ENCODE results near the gene XAF1.
"Not testable (repeated sequence)": the region's sequence is repeated elsewhere in the genome, so short reads cannot be mapped to it uniquely, and the experiment has no call there.

The XAF1 gene

DNA sequence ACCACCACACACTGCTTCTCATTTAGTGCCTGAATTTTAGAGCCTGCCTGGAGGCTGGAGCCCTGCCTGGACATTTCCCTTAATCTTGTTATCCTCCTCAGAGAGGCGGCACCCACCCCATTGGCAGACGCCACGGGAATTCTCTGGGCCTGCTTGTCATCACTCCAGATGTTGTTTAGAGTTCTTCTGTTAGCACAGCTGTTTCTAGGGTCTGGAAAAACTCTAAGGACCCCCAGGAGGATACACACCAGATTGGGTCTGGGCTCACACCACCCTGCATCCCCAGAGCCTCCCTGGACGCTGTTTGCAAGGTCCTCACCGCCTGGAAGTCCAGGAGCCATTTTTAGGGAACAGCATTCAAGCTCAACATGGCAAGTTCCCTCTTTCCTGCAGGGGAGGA, 565 bp upstream of the XAF1 start:
- no peak for DNase-seq

DNA sequence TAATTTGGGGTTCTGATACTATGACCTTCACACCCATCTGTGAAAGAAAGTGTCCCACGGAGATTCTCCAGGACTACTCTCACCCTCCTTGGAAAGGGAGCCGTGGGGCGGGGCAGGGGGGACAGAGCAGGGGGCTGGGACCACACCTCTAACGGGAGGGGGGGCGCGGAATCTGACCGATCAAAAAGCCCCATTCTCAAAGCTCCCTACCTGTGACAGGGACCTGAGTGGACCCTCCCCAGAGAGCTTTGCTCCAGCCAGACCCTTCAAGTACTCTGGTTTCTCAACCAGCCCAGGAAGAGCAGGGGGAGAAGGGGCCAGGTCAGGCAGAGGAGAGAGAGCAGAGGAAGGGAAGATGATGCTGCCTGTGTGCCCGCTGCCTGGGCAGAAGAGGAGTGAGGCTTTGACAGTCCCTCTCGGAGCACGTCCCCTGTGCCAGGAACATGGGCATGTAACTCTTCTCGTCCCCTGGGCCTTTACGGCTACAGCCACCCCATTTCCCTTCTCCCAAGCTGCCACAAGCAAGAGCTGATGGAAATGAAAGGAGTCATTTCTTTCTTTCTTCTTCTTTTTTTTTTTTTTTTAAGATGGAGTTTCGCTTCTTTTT, 682 bp downstream of the XAF1 start:
- DNase-seq: no peak

DNA sequence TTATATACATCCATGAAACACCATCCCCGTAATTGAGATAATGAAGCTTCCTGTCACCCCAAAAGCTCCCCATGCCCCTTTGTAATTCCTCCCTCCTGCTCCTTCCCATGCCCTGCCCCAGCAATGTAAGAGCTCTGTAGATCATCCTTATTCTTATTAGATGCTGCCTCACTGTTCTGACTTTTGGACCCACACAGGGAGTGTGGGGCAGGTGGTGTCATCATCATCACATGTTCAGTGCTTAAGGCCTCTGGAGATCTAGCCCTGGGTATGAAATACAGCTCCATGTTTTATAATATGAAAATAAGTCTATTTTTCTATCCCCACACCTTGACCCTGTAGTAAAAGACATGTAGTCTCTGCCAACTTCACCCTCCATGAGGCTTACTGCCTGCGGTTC, 1.9 kb downstream of the XAF1 start:
- DNase-seq: no peak

DNA sequence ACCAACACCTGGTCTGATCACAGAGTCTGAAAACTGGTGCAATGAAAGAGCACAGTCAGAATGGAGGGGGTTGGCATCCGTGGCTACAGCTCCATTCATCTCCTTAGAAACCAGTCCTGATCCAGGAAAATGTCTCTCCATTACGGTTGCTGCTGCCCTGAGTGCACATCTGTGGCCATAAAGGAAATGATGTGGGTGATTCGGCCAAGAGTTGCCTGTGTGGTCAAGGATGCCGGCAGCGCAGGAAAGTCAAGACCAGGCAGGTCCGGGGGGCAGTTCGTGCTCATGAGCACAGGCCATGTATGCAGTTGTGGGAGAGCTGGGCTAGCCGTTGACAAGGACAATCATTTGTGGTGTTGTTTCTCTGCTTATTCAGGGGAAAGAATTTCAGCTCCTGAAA, 5.9 kb downstream of the XAF1 start:
- no peak for DNase-seq

DNA sequence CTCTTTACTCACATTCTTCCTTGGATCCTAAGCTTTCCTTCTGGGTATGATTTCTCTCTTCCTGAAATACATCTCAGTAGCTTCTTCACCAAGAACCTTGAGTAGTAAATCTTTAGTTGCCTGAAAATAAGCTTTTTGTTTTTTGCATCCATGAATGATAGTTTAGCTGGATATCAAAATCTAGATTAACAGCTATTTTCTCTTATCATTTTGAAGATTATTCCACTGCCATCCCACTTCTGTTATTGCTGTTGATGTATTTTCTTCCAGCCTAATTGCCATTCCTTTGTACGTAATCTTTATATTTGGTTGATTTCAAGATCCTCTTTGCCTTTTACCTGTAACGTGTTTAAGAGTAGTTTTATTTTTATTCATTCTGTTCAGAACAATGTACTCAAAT, 12.6 kb downstream of the XAF1 start:
- no peak for DNase-seq

DNA sequence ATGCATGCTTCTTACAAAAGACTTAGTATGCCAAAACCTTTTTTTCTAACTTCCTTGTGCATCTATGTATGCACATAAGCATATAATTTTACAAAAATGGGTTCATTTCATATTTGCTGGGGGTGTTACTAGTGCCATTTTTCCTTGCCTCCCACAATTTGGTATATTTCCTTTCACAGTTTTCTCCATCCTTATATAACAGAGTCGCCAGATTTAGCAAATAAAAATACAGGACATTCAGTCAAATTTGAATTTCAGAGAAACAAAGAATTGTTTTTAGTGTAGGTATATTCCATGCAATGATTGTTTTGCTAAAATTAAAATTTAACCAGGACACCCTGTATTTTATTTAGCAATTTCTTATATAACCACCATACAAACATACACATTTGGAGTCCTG, 16.2 kb downstream of the XAF1 start:
- DNase-seq: no peak

DNA sequence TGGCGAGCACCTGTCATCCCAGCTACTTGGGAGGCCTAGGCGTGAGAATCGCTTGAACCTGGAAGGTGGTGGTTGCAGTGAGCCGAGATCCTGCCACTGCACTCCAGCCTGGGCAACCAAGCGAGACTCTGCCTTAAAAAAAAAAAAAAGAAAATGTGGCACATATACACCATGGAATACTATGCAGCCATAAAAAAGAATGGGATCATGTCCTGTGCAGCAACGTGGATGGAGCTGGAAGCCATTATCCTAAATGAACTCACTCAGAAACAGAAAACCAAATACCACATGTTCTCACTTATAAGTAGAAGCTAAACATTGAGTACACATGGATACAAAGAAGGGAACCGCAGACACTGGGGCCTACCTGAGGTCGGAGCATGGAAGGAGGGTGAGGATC, 19.1 kb downstream of the XAF1 start:
- not testable (repeated sequence) for DNase-seq

DNA sequence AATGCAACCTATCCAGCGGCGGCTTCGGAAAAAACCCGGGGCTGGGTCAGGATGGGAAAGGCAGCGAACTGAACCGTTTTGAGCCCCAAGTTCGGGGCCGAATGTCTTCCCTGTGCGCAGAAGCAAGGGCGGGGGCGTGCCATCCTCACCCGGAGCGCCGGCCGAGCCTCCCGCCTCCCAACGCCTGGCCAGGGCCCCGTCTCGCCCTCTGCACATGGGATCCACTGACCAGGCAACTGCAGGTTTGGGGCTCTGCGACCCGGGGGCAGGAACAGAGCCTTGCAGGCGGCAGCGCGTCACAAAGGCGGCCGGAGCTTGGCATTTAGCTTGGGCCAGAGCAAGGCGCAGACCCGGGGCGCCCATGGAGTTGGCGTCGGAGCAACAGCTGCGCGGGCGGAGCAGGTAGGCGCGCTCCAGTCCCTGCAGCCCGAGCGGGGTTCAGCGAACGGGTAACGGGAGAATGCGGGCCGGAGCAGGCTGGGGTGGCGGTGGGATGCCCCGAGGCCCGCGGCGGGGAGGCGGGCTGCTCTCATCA, 20.1 kb downstream of the XAF1 start, which contains the start of gene FBXO39:
Gene FBXO39, plus strand, starts transcription at position 345 of the 535 bp plus-strand sequence. CDS start 3,654 bp downstream, outside the sequence.
- DNase-seq: no peak

DNA sequence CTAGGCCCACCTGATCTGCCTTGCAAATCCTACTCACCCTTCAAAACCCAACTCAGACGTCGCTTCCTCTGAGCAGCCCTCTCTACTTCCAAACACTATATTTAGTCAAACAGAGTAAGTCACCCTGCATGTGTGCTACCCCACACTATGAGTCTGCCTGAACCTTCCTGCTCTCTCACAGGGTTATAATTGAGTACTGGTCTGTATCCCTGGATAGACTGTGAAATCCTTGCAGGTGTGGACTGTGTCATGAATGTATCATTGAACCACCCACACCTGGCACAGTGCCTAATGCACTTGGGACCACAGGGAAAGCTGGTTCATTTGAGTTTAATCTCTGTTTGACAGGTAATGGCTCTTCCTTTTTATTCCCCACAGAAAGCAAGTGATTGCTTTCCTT, 23.6 kb downstream of the XAF1 start:
- no peak for DNase-seq

DNA sequence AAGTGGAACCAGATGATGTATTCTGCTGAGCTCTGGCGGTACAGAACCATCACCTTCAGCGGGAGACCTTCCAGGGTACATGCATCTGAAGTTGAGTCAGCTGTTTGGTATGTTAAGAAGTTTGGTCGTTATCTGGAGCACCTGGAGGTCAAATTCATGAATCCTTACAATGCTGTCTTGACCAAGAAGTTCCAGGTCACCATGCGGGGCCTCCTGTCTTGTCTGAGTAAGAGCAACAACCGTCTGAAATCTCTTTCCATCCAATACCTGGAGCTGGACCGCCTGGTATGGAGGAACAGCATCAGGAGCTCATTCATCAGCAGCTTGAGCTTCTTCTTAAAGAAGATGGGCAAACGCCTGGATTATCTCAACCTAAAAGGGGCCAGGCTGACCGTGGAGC, 24.2 kb downstream of the XAF1 start:
- DNase-seq: no peak

DNA sequence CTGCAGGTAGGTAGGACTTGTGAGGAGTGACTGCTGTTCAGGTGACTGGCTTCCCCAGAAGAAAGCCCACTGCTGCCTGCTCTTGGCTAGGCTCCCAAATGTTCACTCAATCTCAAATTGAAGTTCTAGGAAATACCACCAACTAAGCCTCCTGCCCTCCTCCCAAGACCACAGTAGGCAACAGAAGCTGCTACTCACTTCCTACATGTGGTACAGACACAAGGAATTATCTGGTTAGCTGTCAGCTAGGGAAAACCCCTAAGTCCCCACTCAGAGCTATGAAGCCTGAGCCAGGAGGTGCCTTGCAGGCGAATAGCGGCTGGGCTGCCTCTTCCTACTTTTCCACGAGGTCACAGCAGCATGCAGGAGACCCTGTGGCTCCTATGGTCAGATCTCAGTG, 25.0 kb downstream of the XAF1 start:
- DNase-seq: no peak

DNA sequence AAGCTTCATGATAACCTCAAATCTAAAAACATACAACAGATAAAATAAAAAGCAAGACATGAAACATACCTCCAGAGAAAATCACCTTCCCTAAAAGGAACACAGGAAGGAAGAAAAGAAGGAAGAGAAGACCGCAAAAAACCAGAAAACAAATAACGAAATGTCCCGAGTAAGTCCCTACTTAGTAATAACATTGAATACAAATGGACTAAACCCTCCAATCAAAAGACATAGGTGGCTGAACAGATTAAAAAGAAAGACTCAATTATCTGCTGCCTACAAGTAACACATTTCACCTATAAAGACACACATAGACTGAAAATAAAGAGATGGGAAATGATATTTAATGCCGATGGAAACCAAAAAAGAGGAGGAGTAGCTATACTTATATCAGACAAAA, 26.4 kb downstream of the XAF1 start:
- no peak for DNase-seq

DNA sequence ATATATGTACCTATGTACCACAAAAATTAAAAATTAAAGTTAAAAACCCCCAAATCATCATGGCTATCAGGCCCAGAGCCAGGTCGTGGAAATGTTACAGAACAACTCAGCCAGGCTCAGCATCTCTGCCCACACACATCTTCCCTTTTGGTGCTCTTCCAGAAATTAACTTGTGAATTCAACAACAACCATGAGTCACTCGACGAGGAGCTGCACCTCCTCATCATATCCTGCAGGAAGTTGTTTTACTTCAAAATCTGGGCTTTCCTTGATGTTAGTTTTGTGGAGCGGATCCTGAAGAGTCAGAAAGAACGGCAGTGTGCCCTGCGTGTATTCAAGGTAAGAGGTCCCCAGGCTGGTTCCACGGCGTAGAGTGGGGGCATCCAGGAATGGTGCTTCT, 30.8 kb downstream of the XAF1 start:
- no peak for DNase-seq

DNA sequence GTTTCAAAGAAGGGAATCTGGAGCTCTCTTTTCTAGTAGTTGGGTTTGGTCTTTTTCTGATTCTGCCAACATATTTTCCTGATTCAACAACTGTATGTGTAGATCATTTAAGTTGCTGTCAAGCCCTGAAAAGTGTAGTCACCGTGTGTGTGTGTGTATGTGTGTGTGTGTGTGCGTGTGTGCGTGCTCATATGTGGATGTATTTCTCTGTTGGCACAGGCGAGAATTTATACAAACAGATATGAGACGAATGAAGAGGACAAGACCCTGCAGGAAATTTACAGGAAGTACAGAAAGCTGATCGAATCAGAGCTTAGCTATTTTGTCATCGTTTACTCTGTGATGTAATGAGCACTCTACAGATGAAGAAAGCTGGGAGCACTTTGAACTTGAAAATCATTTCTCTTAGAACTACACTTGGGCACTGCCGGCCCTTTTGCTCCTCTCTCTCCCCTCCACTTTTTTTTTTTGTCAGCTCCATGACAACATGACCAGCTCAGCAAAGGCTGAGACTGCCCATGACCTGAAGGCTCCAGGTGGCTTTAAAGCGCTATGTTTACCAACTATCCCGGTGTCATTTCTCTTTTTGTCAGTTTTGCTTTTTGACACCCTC, 31.3 kb downstream of the XAF1 start:
- DNase-seq: no peak

DNA sequence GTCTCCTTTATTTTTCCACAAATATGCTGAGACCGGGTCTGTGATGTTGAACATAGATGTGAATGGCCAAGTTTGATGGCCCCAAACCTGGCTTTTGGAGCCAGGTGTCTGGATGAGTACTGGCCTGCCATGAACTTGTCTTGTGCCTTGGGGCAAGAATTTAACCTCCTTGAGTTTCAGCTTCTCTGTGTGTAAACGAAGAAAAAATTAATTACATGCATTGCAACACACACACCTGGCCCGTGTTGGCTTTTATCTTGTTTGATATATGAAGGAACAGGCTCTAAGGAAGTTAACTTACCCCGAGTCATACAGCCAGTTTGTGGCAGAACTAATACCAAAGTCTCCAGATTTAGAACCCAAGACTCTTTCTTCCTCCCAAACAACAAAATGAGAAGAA, 33.3 kb downstream of the XAF1 start:
- DNase-seq: no peak

DNA sequence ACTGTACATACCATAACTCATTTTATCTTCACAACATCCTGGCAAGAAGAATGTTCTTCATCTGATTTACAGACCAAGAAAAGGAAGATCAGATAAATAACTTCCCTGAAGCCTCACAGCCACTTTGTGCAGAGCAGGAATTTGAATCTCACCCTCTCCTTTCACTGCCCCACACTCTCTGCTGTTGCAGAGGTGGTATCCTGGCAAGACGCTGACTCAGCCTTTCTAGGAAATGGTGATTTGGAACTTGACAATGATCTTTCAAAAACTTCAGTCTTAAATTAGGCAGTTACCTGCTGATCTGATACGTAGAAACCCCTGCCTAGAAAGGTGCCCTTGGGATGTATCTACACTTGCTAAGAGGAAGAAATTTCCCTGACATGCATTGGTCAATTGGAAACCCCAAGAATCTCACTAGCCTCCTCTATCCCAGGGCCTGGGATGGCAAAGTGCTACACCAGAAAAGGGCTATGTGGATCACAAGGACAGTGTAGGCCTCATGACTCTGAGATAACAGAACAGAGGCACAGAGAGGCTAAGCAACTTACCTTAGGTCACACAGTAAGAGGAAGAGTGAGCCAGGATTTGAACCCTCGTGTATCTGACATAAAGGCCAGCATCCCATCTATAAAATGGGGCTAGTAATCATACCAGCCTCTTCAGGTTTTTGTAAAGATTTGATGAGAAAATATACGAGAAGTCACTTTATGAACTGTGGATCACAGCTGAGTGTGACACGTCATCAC, 38.1 kb downstream of the XAF1 start:
- no peak for DNase-seq

DNA sequence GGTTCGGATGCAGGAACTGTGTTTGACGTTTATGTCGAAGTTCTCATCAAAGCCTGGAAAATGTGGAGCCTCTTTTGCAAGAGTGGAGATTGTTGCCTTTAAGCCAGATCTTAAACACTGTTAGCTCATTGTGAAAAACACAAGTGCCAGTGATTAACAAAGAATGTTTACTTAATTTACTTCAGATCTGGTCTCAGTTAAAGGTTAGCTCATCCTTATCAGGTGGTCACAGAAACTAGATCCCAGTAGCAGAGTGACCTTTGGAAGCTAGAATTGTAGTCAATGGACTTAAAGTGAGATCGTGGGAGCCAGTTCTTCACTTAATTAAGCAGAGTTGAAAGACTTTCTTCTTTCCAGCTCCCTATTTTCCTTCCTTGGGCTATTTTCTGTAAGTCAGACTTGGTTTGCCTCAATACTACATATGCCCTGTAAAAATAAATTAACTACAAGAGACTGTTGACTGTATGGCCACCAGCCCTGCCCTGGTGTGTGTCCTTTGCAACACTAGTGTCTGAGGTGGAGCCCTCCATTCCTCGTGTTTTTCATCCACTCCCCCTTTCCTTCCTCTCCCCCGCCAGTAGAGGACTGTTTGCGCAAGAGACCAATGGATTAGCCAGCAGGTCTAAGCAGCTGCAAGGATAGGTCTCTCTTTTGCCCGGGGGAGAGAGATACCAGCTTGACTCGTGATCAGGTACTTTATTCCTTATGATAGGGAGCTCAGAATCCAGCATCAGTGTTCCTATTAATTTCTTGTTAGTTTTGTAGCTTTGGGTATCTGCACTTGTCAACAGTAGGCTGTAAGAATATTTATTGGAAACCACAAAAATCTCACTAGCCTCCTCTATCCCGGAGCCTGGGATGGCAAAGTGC, 40.4 kb downstream of the XAF1 start:
- no peak for DNase-seq

DNA sequence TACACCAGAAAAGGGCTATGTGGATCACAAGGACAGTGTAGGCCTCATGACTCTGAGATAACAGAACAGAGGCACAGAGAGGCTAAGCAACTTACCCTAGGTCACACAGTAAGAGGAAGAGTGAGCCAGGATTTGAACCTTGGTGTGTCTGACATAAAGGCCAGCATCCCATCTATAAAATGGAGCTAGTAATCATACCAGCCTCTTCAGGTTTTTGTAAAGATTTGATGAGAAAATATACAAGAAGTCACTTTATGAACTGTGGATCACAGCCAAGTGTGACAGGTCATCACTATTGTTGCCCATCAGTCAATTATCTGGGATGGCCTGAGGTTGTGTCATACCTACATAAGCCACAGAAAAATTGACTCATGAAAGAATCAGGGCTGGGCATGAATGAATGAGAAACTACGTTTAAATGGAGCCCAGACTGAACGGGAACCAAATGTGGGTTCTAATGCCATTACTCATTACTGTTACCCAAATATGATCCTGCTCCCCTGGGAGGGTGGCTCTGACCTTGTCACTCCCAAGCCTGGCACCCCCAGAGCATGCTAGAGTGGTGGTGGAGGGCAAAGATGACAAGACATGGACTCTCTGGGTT, 41.1 kb downstream of the XAF1 start:
- no peak for DNase-seq

DNA sequence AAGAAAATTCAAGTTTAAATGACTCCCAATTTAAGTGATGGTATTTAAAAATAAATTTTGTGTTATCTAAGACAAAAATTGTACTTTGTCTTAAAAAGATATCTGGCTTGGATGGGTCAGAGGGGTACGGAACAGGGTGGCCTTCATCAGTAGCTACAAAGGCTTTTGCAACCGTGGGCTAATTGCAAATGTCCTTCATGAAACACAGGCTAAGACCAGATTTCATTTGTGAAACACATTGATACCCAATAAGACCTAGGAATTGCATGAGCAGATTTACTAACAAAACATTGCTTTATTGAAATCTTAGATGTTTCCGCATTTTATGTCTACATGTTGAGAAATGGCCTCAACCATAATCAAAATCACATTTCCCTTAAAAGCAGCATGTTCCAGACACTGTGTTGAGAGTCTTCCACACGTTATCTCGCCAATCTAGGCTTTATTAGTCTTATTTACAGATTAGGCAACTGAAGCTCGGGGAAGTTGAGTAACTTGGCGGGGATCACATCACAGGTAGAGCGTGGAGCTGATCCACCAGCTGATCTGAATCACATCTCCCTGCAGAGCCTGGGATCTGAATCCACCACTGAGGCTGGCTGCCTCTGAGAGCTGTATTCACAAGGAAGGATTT, 42.0 kb downstream of the XAF1 start:
- DNase-seq: no peak

DNA sequence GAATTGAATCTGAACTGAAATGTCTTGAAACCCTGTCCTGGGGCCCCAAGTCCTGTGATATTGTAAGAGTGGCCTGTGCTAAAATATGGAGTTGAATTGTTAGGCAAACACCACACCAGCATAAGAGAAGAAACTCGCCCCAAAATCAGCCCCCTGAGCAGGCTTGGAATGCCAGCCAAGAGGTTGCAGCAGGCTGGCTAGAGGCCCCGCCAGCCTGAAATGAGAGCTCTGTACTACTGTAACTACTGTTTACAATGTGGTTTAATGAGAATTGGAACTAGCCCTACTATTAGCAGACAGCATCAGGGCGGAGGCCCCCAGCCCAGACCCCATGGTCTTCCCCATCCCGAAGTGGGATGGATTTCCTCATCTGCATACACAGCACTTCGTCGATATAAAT, 43.9 kb downstream of the XAF1 start:
- no peak for DNase-seq

DNA sequence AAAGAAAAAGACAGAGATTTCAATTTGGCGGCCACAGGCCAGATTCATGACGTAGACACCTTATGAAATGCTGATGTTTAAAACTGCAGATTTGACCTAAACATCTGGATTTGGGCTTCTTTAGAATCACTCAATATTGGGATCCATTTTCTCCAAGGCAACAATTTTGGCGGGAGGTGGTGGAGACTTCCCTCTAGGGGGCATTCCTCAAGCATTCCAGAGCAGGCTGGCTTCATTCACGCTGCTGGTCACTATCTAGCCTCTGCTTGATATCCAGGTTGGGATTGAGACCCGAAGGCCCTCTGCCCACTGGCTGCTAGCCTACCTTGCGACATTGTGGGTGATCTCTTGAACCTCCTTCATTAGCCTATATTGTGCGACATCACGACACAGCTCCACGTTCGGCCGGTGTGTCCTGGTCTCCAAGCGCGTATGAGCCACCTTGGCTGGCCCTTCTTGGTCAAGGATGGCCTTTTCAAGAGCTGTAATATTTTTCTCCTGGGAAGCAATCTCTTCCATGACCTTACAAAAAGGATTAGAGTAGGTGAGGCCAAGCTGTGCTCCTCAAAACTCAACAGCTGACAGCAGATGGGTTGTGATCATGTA, 44.7 kb downstream of the XAF1 start:
- no peak for DNase-seq

DNA sequence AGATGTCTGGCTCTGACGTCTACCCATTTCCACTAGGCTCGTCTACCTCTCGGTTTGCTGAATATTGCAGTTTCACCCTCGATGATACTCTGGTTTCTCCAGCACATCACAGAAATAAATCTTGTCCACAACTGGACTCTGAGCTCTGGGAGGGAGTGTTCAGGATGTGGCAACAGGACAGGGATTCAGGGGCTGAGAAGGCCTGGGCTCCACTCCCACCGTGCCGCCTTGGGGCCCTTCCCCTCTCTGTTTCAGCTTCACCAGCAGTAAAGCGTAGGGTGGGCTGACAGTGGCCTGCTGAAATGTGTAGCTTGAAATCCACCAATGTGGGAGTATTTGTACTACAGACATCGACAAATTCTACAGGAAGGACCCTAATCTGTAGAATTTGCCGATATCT, 55.7 kb downstream of the XAF1 start:
- DNase-seq: no peak
